Measurements from ENCODE around the gene PHACTR1.
"Not testable (repeated sequence)": the region's sequence is repeated elsewhere in the genome, so short reads cannot be mapped to it uniquely, and the experiment has no call there.

Gene PHACTR1

GRCh38 chr6:12749531-12750379 is 33.2 kb downstream of the PHACTR1 start:
- DNase-seq = no peak

GRCh38 chr6:12750416-12750815 is 33.8 kb downstream of the PHACTR1 start:
- DNase-seq = no peak

GRCh38 chr6:12751694-12752325 is 35.2 kb downstream of the PHACTR1 start:
- DNase-seq = no peak

DNA sequence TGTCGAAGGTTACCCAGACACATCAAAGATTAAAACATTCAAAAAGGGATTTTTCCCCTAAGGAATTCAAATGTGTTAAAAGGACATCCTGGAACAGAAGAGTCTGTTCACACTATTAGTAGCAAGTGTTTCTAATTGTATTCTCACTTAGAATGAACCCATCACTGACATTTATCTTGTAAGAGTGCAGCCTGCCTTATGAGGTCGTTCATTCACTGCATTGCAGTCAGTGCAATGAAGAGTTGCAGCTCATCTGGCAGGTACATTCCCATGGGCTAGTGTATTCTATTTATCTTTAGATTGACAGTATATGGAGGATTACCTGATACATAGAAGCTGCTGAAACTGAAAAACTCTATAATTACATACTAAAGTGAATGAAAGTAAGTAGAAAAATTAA is 36.5 kb downstream of the PHACTR1 start:
- DNase-seq = no peak

DNA sequence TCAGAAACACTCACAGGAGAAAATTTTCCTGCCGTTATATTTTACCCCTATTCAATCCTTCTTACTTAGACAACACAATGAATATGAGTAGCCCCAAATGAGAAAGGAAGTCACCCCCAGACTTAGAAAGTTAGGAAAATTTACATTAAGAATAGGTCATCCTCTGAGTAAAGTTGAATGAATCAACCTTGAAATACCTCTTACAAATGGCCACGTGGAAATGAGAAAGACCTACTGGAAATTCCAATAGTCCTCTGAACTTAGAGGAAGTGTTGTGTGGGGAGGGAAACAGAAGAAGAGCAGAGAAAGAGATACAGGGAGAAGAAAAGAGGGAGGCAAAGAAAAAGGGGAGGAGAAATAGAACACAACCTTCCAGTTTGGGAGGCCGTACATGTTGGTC is 43.7 kb downstream of the PHACTR1 start:
- no peak for DNase-seq

- no peak for DNase-seq
Measured at GRCh38 chr6:12760911-12761310, 44.3 kb downstream of the PHACTR1 start.

GRCh38 chr6:12761376-12762115 is 45.0 kb downstream of the PHACTR1 start:
- no peak for DNase-seq

GRCh38 chr6:12762731-12763434 is 46.3 kb downstream of the PHACTR1 start:
- DNase-seq = not testable (repeated sequence)

GRCh38 chr6:12766365-12766764 is 49.8 kb downstream of the PHACTR1 start:
- DNase-seq = no peak

DNA sequence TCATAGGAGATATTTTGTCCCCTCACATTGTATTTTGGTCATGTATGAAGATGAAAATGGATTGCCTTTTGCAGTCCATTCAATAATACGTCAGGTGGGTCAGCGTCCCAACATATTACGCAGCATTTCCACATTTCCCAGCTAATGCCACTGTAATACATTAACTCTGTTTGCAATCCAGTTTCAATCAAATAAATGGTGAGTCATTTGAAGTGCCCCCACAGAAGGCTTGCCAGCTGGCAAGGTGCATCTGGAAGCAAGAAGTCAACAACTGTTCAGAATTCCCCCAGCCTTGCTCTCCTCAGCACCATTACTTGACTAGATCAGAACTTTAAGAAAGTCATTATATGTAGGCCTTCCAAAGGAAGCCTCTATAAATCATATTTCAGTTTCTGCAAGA is 50.4 kb downstream of the PHACTR1 start:
- no peak for DNase-seq

- no peak for DNase-seq
Measured at GRCh38 chr6:12769556-12770256, 53.1 kb downstream of the PHACTR1 start.

DNA sequence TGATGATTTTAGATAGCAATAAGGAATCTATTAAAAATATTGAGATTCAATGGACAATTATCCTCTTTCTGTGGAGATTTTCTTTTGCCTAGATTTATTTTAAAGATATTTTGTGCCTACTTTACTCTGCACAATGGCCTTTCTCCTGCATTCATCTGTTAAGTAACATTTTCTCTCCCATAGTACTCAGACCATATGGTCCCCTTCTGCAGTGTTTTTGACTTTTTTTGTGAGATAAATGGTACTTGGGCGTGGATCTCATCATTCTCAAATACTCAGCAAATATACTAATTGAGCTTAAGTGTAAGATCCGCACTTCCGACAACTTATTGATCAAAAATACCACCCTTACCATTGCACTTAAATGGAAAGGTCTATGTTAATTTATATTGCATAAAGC is 55.8 kb downstream of the PHACTR1 start:
- DNase-seq = no peak

GRCh38 chr6:12776291-12776690 is 59.7 kb downstream of the PHACTR1 start:
- no peak for DNase-seq

- DNase-seq = no peak
Measured at GRCh38 chr6:12779772-12780171, 63.2 kb downstream of the PHACTR1 start.

- no peak for DNase-seq
Measured at GRCh38 chr6:12782136-12782535, 65.6 kb downstream of the PHACTR1 start.

- DNase-seq = no peak
Measured at GRCh38 chr6:12785301-12785700, 68.7 kb downstream of the PHACTR1 start.

GRCh38 chr6:12785921-12786320 is 69.4 kb downstream of the PHACTR1 start:
- DNase-seq = no peak

DNA sequence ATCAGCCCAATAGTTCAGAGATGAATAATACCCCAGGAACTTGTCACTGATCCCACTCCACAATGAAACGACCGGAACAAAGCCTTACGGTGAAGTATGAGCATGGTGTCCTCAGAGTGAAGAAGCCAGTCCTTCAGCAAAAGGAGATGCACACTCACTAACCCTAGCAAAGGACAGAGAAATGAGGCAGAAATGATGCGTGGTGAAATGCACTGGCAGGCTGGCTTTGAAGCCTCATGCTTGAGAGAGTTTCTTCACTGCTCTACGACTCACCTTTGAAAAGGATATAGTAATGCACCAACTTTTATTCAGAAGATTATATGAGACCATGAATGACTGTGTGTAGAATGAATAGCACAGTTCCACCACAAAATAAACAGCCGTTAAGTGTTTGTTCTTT is 74.8 kb downstream of the PHACTR1 start:
- no peak for DNase-seq

GRCh38 chr6:12798326-12798725 is 81.8 kb downstream of the PHACTR1 start:
- no peak for DNase-seq

DNA sequence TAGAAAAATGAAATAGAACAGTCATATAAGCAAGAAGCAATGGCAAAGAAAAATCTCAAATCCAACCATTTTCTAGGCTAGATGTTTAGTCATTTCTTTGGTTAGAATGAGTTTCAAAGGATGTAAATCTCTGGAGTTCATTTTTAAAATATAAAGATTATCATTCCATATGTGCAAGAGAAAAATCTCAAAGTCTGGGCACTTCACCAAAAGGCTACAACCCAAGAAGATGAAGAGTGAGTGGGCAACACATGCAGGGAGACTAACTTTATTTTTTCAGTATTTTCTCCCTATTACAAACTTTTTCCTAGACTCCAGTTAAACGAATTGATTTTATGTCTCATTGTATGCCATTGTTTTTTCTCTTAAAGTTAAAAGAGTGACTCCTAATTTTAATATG is 83.6 kb downstream of the PHACTR1 start:
- DNase-seq = no peak

DNA sequence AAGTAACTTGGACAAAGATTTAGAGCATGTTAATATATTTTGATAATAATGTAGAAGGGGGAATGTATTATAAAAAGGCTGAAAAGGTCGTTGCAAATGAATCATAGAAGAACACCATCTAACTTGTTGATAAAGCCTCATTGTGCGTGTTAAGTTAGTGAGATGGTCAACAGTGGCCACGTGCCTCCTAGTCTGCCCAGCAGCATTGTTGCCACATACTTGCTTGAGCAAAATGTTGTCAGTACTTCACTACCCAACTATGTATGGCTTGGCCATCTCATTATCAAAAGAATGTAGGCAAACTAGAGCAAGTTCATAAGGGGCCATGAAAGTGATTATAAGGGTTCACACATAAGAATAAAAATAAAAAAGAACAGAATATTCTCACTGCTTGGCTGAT is 84.6 kb downstream of the PHACTR1 start:
- DNase-seq = no peak

DNA sequence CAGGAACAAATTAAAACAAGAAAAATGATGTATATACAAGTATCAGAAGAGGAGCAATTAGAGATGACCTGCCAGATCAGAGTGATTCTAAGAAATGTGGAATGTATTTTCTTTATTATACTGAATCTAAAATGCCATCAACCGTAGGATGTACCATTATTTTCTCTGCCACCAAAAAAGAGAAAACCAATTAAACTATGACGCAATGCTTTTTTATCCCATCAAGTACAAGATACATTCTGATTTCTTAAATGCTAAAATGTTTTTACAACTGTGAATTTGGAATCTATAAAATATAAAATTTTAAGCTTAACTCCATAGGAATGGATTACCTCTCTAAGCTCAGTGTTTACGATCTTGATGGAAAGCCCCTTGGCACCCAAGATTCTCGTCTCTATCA is 85.9 kb downstream of the PHACTR1 start:
- no peak for DNase-seq

DNA sequence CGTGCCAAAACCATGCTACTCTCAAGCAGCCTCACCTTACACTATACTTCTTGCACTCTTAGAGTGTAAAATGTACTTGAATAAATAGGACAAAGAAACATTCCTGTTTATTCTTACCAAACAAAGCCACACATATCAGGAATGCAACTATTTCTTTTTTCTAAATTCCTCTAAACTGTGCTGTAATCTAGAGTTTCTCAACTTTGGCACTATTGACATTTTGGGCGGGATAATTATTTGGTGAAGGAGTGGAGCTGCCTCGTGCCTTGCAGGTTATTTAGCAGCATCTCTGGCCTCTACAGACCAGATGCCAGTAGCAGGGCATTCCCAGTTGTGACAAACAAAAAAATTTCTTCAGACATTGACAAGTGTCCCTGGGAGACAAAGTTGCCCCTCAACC is 86.9 kb downstream of the PHACTR1 start:
- no peak for DNase-seq

Measured in GF-D8 (cell line).